Glomerular visceral epithelial cell (primary cell): Measurements from ENCODE around the gene STX8.

ENCODE experiments used
- DNase-seq: peaks from one replicate; pipeline ENCODE4 v3.0.0-alpha.2; 2016; ENCODE audit errors: extremely low spot score

Gene STX8

DNA sequence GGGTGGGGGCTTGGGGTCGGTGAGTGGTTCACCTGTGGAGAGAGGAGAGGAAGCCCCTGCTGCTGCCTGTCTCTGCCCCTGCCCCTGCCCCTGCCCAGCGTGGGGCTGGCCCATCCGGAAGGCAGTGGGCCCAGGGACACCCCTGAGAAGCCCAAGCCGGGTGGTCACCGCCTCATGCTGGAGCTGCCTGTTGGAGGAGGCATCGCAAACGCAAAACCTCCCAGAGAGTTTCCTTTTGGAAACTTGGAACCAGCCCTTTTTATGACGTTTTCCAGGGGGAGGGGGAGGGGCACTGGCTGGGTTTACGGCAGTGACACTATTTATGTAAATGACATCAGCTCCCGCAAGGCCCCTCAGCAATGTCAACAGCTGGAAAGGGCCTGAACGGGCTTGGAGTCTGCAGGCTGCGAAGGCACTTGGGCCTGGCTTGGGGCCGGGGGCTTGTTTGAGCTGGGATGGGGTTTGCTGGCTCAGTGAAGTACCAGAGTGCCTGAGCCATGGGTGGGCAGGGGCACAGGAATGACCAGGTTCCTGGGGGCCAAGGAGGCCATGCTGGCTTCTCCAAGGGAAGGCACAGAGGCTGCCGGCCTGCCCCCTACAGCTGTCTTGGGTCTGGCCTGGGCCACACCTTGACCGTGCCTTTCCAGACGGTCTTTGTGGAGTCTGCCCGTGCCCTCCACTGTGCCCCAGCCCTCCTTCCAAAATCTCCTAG, 334.8 kb downstream of the STX8 start:
- DNase-seq: no peak

- peak; percentile 30 for DNase-seq
Measured at GRCh38 chr17:9239793-9240658, 335.6 kb downstream of the STX8 start.

DNA sequence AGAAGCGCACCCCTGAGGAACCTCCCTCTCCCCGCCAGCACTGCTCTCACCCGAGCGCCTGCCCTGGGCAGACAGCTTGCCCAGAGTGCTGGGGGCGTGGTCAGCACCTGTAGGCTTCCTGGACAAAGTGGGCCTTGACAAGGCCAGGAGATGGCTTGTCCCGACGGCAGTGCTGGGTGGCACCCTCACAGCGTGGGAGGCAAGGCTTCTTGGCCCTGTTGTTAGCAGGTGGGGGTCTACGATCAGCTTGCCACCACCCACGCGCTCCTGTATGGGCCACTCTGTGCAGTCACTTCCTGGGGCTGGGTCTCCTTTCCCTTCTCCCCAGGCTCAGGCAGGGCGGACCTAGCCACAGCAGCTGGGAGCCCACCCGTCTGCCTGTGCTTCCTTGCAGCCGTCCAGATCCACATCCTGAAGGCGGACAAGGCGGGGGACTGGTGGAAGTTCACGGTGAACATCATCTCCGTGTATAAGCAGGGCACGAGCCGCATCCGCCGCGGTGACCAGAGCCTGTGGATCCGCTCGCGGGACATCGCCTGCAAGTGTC, 336.3 kb downstream of the STX8 start:
- DNase-seq: no peak

DNA sequence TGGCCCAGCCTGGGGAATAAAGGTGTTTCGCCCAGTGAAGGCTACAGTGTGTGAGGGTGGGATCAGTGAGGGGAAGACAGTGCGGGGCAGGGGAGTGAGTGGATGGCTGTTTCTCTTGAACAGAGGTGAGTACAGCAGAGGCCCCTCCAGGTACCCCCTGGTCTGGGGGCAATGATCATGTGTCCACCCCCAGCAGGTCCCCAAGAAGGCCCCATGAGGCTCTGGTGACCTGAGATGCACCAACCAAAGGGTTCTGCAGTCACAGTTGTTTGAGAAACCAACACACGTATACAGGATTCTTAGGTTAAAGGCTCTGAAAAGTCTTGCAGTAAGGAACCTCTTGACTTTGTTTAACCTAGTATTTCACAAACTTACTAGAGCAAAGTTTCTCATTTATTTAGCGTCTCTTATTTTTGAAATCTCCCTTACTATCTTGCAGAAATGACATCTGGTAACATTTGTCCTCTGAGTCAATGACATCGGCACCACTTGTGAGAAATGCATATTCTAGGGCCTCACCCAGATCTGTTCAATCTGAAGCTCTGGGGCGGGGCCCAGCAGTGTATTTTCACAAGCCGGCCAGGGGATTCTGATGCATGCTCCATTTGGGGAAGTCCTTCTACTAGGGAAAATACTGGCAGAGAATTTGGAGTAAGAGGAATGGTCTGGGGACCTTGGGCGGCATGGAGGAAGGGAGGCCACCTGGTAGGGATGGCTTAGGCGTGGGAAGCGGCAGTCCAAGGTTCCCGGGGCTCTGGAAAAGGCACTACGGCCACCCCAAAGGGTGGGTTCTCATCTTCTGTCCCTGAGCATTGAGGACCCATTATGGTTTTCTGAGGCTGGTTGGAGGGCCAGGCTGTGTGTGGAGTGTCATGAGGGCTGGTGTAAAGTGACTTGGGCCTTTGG, 337.0 kb downstream of the STX8 start:
- no peak for DNase-seq

DNA sequence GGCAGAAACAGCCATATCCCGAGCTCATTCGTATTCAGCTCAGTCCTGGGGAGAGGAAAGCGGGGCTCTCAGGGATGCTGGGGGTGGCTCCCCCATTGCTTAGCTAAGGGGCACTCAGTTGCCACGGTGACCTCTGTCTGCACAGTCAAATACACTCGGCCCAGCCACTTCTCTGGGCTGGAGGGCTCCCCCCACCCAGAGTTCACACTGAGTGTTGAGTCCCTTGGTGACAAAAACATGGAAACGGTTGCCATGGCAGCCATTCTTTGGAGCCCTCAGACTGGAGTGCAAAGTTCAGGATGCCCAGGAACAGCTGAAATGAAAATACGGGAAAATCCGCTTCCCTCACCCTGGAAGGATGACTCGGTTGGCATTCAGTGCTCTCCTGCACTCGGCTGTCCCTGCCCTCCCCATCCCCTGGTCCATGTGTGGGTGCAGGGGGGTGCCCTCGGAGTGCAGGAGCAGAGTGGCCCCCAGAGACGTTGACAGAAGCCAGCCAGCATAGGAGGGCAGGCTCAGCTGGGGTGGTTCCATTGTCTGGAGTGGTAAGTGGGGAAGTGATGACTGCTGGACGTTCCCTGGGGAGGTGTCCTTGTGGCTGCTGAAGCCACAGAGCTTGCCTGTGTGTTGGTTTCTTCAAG, 337.8 kb downstream of the STX8 start:
- no peak for DNase-seq

GRCh38 chr17:9237053-9237410, 338.6 kb downstream of the STX8 start:
- no peak for DNase-seq

- no peak for DNase-seq
Measured at GRCh38 chr17:9236286-9237052, 339.2 kb downstream of the STX8 start.

- DNase-seq: no peak
Measured at GRCh38 chr17:9235346-9235745, 340.3 kb downstream of the STX8 start.

DNA sequence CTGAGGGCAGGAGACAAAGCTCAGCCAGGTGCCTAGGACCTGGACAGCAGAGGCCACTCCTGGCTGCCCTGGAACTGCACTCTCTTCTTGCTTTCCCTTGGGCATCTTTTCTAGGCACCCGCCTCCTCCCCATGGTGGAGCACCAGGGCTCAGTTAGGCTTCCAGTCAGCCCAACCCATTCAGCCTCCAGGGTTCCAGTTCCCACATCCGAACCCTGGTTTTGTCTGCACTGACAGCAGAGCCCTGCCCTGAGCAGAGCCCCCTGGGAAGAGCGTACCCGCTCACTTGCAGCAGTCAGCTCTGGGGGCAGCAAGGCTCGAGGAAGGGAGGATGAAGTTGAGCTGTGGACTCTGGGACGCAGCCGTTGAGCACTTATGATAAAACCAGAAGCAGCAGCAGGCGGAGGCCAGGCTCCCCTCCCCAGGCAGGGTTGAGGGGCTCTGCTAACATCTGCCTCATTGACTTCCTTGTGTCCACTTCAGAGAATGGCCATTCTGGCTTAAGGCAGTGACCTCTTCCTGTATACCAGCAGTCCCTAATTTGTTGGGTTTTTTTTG, 341.2 kb downstream of the STX8 start:
- DNase-seq: no peak

DNA sequence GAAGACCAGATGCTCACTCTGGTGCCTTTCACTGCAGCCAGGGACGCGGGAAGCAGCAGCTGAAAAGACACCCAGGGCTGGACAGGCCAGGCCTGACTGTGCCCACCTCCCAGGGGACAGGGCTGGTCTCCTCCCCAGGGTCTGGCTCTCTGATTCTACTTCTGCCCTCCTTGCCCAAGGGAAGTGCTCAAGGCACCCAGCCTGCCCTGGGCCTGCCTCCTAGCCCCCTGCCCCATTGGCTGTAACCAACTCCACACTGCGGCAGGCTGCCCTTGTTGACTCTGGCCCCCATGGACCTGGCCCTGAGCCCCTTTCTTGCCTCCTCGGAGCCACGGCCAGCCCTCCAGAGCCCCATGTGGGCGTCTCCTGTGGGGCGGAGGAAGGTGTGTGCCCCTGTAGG, 341.9 kb downstream of the STX8 start:
- DNase-seq: no peak

GRCh38 chr17:9233271-9233599, 342.4 kb downstream of the STX8 start:
- no peak for DNase-seq

- no peak for DNase-seq
Measured at GRCh38 chr17:9232591-9233270, 342.9 kb downstream of the STX8 start.

DNA sequence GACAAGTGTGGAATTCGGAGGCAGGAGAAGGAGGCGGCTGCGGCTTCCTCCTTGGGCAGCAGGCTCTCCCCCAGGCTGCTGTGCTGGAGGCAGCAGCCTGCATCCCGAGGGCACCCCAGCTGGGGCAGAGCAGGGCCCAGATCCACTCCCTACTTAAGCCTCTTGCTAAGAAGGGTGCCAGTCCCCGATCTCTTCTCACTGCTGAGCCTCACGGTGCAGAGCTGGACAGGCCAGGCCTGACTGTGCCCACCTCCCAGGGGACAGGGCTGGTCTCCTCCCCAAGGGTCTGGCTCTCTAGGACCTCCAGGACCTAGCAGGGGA, 343.5 kb downstream of the STX8 start:
- no peak for DNase-seq

GRCh38 chr17:9231449-9232154, 344.0 kb downstream of the STX8 start:
- no peak for DNase-seq

DNA sequence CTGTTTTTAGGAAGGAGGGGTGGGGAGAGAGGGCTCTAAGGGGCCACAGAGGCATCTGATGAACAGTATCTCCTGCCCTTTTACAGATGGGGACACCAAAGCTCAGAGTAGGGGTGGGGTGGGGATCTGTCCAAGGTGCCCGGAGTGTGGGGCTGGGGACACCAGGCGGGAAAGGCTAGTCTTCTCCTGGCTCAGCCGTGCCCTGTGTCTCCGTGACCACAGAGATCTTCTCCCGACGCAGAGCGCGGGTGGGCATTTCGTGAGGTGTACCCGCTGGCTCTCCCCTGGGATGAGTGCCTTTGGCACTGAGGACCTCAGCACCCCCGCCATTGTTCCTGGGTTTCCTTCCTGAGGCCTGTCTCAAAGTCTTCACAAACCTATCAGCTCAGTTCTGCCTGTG, 344.8 kb downstream of the STX8 start:
- no peak for DNase-seq

GRCh38 chr17:9230346-9230745, 345.3 kb downstream of the STX8 start:
- DNase-seq: no peak

GRCh38 chr17:9229826-9230201, 345.8 kb downstream of the STX8 start:
- no peak for DNase-seq

DNA sequence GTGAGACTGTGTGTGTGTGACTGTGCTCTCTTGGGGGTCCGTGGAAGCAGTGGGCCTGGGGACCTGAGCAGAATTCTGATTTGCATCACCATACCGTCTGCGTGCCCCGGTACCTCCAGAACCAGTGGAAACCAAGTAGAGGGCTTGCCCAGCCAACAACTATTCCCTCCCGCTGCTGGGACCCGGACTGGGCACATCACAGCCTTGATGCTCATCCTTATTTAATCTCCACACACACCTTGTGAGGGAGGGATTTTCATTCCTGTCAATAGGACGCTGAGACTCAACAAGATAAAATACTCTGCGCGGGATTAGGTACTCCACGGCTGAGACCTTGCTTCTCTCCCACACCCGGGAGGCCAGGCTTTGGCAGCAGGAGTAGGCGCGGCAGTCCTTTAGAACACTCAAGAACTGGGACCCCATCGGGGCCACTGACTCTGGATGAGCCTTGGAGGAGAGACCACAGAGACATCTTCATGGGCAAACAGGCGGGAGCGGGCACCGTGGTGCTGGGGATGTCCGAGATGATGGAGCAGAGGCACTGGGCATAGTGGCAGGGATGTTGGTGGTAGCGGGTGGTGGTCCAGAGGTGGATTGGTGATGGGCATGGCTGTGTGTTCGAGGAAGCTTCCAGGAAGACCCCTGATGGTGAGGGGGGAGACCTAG, 346.3 kb downstream of the STX8 start:
- DNase-seq: no peak
